PC-9 (cell line): ENCODE measurements around the gene VAMP5.

Source experiments
- CTCF ChIP-seq: fragments of 200-600 bp; sonication (generic); conservative IDR thresholded peaks from 2 replicates; pipeline ENCODE4 v1.6.1; 2017; ENCODE audit warnings: mixed run types, antibody characterized with exemption, mild to moderate bottlenecking, moderate library complexity
- EZH2 ChIP-seq: fragments of 200-600 bp; sonication (generic); IDR thresholded peaks from 2 replicates; pipeline ENCODE4 v1.8.0; 2017; ENCODE audit warnings: antibody characterized with exemption, low read depth

GRCh38 chr2:85575739-85576138, 8.5 kb upstream of the VAMP5 start:
- TF ChIP-seq CTCF (no peak), EZH2 (no peak)
